BE2C (cell line): Measurements from ENCODE around the gene CENPP.

Experiments
- DNase-seq: peaks from one replicate; pipeline ENCODE4 v3.0.0-alpha.2; 2020
- H3K27me3 ChIP-seq: fragments of 250-450 bp; sonication (Bioruptor Pico); 2 replicates; pipeline ENCODE4 v1.5.1; 2020; ENCODE audit warnings: mild to moderate bottlenecking
- H3K36me3 ChIP-seq: fragments of 250-450 bp; sonication (Bioruptor Pico); 2 replicates; pipeline ENCODE4 v1.5.1; 2020; ENCODE audit warnings: mild to moderate bottlenecking
- H3K4me1 ChIP-seq: fragments of 250-450 bp; sonication (Bioruptor Pico); 2 replicates; pipeline ENCODE4 v1.5.1; 2020
- H3K4me3 ChIP-seq: 2 replicates; pipeline ENCODE4 v1.5.1; 2011; ENCODE audit warnings: low read depth, low read length
- H3K9me3 ChIP-seq: fragments of 250-450 bp; sonication (Bioruptor Pico); 2 replicates; pipeline ENCODE4 v1.5.1; 2020
- CTCF ChIP-seq: IDR thresholded peaks from 2 replicates; pipeline ENCODE4 v1.5.1; 2012; ENCODE audit warnings: mild to moderate bottlenecking, low read depth, low read length

CENPP gene

GRCh38 chr9:92300936-92301335, 24.8 kb upstream of the CENPP start:
- Histone ChIP-seq H3K9me3 (no peaks in the 10 kb centered on the region), H3K4me3 (no peak overlapping the region), H3K27me3 (no peaks in the 10 kb centered on the region), H3K36me3 (peaks cover 87% of the 10 kb centered on the region), H3K4me1 (no peaks in the 10 kb centered on the region)
- no peak for DNase-seq
- TF ChIP-seq CTCF, result no peak

DNA sequence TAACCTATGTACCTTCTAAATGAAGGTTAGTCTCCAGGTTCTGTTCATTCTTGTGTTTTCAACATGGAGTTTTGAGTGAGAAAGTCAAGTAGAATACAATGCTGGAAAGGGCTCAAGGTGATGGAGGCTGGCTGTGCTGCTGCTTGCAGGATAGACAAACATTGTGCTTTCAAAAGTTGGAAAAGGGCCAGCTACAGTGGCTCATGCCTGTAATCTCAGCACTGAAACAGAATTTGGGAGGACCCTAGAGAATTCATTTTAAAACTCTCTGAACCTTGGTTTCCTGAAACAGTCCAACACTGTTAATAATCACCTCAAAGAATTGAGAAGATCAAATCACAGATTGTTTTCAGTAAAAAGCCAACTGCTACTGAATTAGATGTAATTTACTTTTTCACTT, 16.9 kb upstream of the CENPP start:
- no peak for TF ChIP-seq CTCF
- Histone ChIP-seq H3K36me3 (peaks cover 88% of the 10 kb centered on the region), H3K4me3 (no peak overlapping the region), H3K4me1 (no peaks in the 10 kb centered on the region), H3K9me3 (no peaks in the 10 kb centered on the region), H3K27me3 (no peaks in the 10 kb centered on the region)
- no peak for DNase-seq

GRCh38 chr9:92310562-92310961, 15.2 kb upstream of the CENPP start:
- Histone ChIP-seq H3K4me3 (no peak overlapping the region), H3K4me1 (no peaks in the 10 kb centered on the region), H3K27me3 (no peaks in the 10 kb centered on the region), H3K9me3 (no peaks in the 10 kb centered on the region), H3K36me3 (peaks cover 75% of the 10 kb centered on the region)
- no peak for DNase-seq
- TF ChIP-seq CTCF, result no peak

- TF ChIP-seq CTCF, result no peak
- peaks cover 68% of the 10 kb centered on the region for H3K36me3 ChIP-seq
- DNase-seq, result no peak
- H3K9me3 ChIP-seq, result no peaks in the 10 kb centered on the region
- H3K4me3 ChIP-seq, result no peak overlapping the region
- no peaks in the 10 kb centered on the region for H3K4me1 ChIP-seq
- H3K27me3 ChIP-seq, result no peaks in the 10 kb centered on the region
Observed at GRCh38 chr9:92312887-92313623, 12.7 kb upstream of the CENPP start.

- no peak overlapping the region for H3K4me3 ChIP-seq
- TF ChIP-seq CTCF, result no peak
- no peak for DNase-seq
- no peaks in the 10 kb centered on the region for H3K27me3 ChIP-seq
- peaks cover 67% of the 10 kb centered on the region for H3K36me3 ChIP-seq
- no peaks in the 10 kb centered on the region for H3K4me1 ChIP-seq
- H3K9me3 ChIP-seq, result no peaks in the 10 kb centered on the region
Observed at GRCh38 chr9:92313624-92314012, 12.1 kb upstream of the CENPP start.

GRCh38 chr9:92315456-92315855, 10.3 kb upstream of the CENPP start:
- DNase-seq, result no peak

More at GRCh38 chr9:92315456-92315855, 10.3 kb upstream of the CENPP start:
- H3K9me3 ChIP-seq, result no peaks in the 10 kb centered on the region
- no peaks in the 10 kb centered on the region for H3K27me3 ChIP-seq
- no peaks in the 10 kb centered on the region for H3K4me1 ChIP-seq
- TF ChIP-seq CTCF, result no peak
- peaks cover 69% of the 10 kb centered on the region for H3K36me3 ChIP-seq
- H3K4me3 ChIP-seq, result no peak overlapping the region
